Measurements from ENCODE around the gene ARHGAP26.

DNA sequence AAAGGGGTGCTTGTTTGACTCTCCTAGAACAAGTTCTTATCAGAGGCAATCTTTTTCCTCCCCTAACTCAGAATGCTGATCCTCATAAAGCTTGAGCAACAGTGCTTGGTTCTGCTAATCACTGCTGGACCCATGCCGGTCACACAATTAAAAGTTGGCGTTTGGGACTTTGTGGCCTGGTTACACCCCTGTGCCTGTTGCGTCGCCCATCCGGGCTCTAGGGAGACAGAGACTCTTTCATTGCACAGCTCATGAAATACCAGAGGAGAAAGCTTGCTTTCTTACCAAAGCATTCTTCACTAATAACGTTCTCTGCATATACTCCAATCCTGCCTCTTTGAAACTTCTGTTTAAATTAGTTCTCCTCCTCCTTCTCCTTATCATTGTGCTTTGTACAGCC is 332.2 kb downstream of the ARHGAP26 start:
- TF ChIP-seq SUZ12 (IDR thresholded peaks at IDR 0.05; ENCODE audit: extremely low read depth, insufficient read depth, insufficient read length) (no peak), YY1 (IDR thresholded peaks at IDR 0.05; ENCODE audit: insufficient read depth, insufficient read length) (no peak)

Measured in NT2/D1 (cell line).